GM08714 (cell line): ENCODE results near the gene DBNL.
A peak's percentile ranks its signal among the peaks of the same experiment; 100 is the strongest.

Experiments used
- H3K4me3 ChIP-seq: fragments of 200-500 bp; sonication (Bioruptor generic); 2 replicates; pipeline ENCODE4 v1.5.1; 2014; ENCODE audit warnings: mild to moderate bottlenecking, low read length, inconsistent platforms
- ZNF274 ChIP-seq: IDR thresholded peaks from 2 replicates; pipeline ENCODE4 v1.6.1; 2012; ENCODE audit warnings: mild to moderate bottlenecking, low read depth, low read length

The DBNL gene

GRCh38 chr7:44077681-44078091, 33.2 kb downstream of the DBNL start:
- no peak overlapping the region for H3K4me3 ChIP-seq
- TF ChIP-seq ZNF274: no peak

DNA sequence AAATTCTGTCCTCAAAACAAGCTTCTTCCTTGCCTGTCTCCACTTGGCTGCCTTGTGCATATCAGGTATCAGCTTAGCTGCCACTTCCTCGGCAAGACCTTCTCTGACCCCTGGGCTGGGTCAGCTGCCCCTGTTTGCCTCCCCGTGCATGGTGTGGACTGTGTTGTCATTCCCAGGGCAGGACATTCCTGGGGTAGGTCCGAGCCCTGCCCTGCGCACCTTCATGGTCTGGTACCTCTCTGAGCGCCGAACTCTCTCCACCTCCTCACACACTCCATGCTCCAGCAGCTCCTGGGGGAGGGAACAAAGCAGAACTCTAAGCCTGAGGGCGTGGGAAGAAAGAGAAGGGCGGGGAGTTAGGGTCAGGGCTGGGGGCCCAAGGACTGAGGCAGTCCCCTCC, 34.0 kb downstream of the DBNL start:
- no peak for TF ChIP-seq ZNF274
- H3K4me3 ChIP-seq: no peak overlapping the region

DNA sequence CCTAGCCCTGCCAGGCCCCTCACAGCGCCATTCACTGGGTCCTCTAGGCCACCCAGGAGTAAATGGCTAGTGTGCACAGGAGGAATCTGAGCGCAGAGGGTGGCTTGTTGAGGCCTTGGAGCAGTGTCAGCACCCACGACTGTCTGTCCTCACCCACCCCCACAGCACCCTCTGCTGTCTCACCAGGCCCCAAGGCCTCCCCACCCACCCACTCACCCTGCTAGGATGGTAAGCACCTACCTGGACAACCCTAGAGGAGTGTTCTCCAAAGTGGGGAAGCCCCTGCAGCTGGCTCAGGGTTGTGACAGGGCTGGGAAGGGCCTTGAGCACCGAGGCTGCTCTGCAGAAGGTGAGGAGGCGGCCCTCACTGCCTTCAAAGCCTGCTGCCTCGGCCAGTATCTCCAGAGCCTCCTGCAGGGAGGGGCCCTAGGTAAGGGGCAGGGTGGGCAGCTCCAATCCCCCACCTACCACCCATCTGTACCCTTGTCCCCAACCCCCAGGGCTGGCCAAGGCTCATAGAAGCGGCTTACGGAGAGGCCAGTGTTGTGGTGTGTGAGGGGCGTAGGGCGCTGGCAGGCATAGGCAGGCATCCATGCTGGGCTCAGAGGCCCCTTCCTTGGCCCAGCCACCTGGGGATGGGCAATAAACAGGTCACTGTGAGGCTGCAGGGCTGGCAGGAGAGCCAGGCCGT, 35.0 kb downstream of the DBNL start:
- TF ChIP-seq ZNF274: no peak
- no peak overlapping the region for H3K4me3 ChIP-seq

- no peak overlapping the region for H3K4me3 ChIP-seq
- TF ChIP-seq ZNF274: no peak
Measured at GRCh38 chr7:44080118-44080517, 35.6 kb downstream of the DBNL start.

GRCh38 chr7:44080686-44081265, 36.3 kb downstream of the DBNL start:
- H3K4me3 ChIP-seq: peak overlapping the region; percentile 71; the same call in 1 of the 2 replicates
- TF ChIP-seq ZNF274: no peak

- no peak for TF ChIP-seq ZNF274
- peak overlapping the region; percentile 71 for H3K4me3 ChIP-seq
Measured at GRCh38 chr7:44081266-44081748, 36.8 kb downstream of the DBNL start.

DNA sequence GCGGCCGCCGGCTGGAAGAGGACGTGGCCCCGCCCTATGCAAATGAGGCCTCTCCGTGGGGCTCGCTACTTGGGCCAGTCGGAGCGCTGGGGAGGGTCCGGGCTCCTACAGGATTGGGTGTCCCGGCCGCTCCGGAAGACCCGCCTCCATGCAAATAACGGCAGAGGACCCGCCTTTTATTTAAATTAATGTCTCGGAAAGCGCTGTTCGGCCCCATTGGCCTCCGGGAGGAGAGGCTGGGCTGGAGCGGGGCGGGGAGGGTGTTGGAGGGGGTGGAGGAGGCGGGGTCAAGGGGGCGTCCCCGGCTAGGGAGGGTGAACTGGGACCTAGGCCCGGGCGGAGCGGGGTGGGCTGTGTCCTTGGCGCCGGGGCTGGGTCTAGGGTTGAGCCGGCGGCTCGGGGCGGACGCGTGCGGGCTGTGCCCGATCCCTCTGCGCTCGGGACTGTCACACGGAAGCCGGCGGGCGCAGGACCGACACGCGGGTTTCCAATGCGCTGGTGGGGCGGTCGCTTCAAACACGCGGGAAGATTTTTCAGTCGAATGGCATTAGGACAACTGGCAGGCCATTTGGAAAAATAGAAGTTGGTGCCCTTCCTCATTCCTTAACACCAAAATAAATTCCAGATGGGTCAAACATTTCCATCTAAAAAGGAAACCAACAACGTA, 38.2 kb downstream of the DBNL start:
- no peak for TF ChIP-seq ZNF274

DNA sequence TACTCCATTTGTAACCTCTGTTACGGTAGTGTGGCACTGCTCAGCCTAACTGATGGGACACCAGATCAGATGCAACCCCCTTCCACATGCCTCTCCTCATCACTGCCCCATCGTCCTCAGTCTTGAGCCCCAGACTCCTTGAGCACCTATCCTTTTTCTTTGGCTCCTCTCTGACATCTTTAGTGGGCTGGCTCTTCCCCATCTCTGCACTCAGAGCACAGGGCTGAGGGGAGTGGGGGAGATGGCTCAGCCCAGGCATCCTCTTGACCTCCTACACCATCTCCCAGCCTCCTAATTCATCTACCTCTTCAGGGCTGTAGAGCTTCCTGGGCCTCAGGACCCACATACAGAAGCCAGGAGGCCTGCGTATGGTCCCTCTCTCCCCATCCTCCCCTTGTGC, 39.3 kb downstream of the DBNL start:
- no peak for TF ChIP-seq ZNF274

More for the DNA sequence above, 38.2 kb downstream of the DBNL start:
- peak overlapping the region; percentile 80 for H3K4me3 ChIP-seq

GRCh38 chr7:44084701-44085100, 40.2 kb downstream of the DBNL start:
- TF ChIP-seq ZNF274: no peak
- H3K4me3 ChIP-seq: no peak overlapping the region

More for the DNA sequence above, 39.3 kb downstream of the DBNL start:
- H3K4me3 ChIP-seq: no peak overlapping the region

GRCh38 chr7:44085546-44085945, 41.0 kb downstream of the DBNL start:
- no peak overlapping the region for H3K4me3 ChIP-seq
- TF ChIP-seq ZNF274: no peak

DNA sequence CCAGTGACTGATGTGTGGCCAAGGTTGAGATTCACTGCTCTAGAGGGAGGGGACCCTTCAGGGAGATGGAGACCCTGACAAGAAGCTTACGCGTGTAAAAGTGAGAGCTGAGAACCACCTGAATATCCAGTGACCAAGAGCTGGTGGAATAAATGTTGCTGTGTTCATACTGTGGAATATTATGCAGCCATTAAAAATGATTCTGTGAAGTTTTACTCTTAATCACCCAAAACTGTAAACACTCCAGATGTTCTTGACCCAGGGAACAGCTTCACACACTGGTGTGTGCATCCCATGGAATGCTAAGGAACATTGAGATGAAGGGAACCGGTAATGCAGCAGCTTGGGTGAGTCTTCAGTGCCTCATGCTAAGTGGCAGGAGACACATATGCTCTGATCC, 42.1 kb downstream of the DBNL start:
- H3K4me3 ChIP-seq: no peak overlapping the region
- TF ChIP-seq ZNF274: no peak

GRCh38 chr7:44087911-44088838, 43.7 kb downstream of the DBNL start:
- no peak for TF ChIP-seq ZNF274
- H3K4me3 ChIP-seq: no peak overlapping the region

DNA sequence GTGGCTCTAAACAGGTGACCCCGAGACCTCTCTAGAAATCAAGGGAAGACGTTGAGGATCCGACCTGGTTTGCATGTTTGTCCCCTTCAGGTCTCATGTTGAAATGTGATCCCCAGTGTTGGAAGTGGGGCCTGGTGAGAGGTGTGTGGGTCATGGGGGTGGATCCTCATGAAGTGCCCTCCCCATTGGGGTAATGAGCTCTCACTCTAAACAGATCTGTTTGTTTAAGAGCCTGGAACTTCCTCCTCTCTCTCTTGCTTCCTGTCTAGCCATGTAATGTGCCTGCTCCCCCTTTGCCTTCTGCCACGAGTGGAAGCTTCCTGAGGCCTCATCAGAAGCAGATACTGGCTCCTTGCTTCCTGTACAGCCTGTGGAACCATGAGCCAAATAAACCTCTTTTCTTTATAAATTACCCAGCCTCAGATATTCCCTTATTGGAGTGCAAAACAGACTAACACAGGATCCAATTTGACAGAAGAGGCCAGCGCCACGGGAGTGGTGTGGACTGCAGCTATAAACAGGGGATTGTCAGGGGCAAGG, 48.7 kb downstream of the DBNL start:
- H3K4me3 ChIP-seq: no peak overlapping the region
- no peak for TF ChIP-seq ZNF274

- no peak overlapping the region for H3K4me3 ChIP-seq
- TF ChIP-seq ZNF274: no peak
Measured at GRCh38 chr7:44094365-44094764, 49.9 kb downstream of the DBNL start.
